H9 (cell line): Measurements from ENCODE around the gene HOXB6. TPM values are rescaled to one million over a fixed set of nuclear protein-coding genes. Genes with fewer than 3 reads are reported as not detected.

ENCODE experiments used
- DNase-seq: peaks from one replicate; pipeline ENCODE4 v3.0.0-alpha.2; 2017
- H2AFZ ChIP-seq: one replicate; pipeline ENCODE4 v1.6.1; 2013; ENCODE audit warnings: mild to moderate bottlenecking, low read length, control low read depth, moderate library complexity
- H2AK5ac ChIP-seq: 2 replicates; pipeline ENCODE4 v1.6.1; 2013; ENCODE audit warnings: low read length, control low read depth, mixed read lengths; ENCODE audit not compliant: insufficient read length
- H2BK120ac ChIP-seq: one replicate; pipeline ENCODE4 v1.6.1; 2013; ENCODE audit warnings: low read depth, mild to moderate bottlenecking, low read length, control low read depth, inconsistent platforms; ENCODE audit not compliant: poor library complexity, severe bottlenecking
- H2BK12ac ChIP-seq: 2 replicates; pipeline ENCODE4 v1.6.1; 2013; ENCODE audit warnings: low read length, control low read depth, mixed read lengths, low read depth; ENCODE audit not compliant: insufficient read length
- H2BK15ac ChIP-seq: 2 replicates; pipeline ENCODE4 v1.6.1; 2013; ENCODE audit warnings: low read depth, low read length, control low read depth
- H2BK20ac ChIP-seq: one replicate; pipeline ENCODE4 v1.6.1; 2013; ENCODE audit warnings: low read depth, mild to moderate bottlenecking, low read length, control low read depth, inconsistent platforms; ENCODE audit not compliant: poor library complexity, severe bottlenecking
- H2BK5ac ChIP-seq: 2 replicates; pipeline ENCODE4 v1.6.1; 2013; ENCODE audit warnings: low read length, control low read depth, mixed read lengths; ENCODE audit not compliant: insufficient read length
- H3K14ac ChIP-seq: 2 replicates; pipeline ENCODE4 v1.6.1; 2013; ENCODE audit warnings: low read length, control low read depth; ENCODE audit not compliant: insufficient read depth
- H3K18ac ChIP-seq: 2 replicates; pipeline ENCODE4 v1.6.1; 2013; ENCODE audit warnings: low read depth, mild to moderate bottlenecking, mixed read lengths, low read length, control low read depth; ENCODE audit not compliant: insufficient read length
- H3K23ac ChIP-seq: 2 replicates; pipeline ENCODE4 v1.6.1; 2013; ENCODE audit warnings: low read length, control low read depth, mixed read lengths, low read depth; ENCODE audit not compliant: insufficient read length
- H3K23me2 ChIP-seq: 2 replicates; pipeline ENCODE4 v1.6.1; 2013; ENCODE audit warnings: low read depth, mild to moderate bottlenecking, mixed read lengths, low read length, control low read depth; ENCODE audit not compliant: insufficient read length, poor library complexity, severe bottlenecking
- H3K27ac ChIP-seq: 2 replicates; pipeline ENCODE4 v1.5.1; 2013; ENCODE audit warnings: low read length, control low read depth, mixed read lengths, low read depth; ENCODE audit not compliant: insufficient read length
- H3K27me3 ChIP-seq: 2 replicates; pipeline ENCODE4 v1.6.1; 2013; ENCODE audit warnings: low read length, control low read depth, inconsistent platforms; ENCODE audit not compliant: insufficient read depth
- H3K4ac ChIP-seq: 2 replicates; pipeline ENCODE4 v1.6.1; 2013; ENCODE audit warnings: low read depth, mild to moderate bottlenecking, control low read depth, inconsistent platforms, low read length, moderate library complexity
- H3K4me1 ChIP-seq: 2 replicates; pipeline ENCODE4 v1.6.1; 2013; ENCODE audit warnings: low read length, control low read depth, inconsistent platforms; ENCODE audit not compliant: insufficient read depth
- H3K4me2 ChIP-seq: 2 replicates; pipeline ENCODE4 v1.6.1; 2013; ENCODE audit warnings: low read length, control low read depth, mixed read lengths; ENCODE audit not compliant: insufficient read length, insufficient read depth
- H3K56ac ChIP-seq: 2 replicates; pipeline ENCODE4 v1.6.1; 2013; ENCODE audit warnings: low read depth, mild to moderate bottlenecking, mixed read lengths, low read length, control low read depth; ENCODE audit not compliant: insufficient read length
- H3K79me1 ChIP-seq: 2 replicates; pipeline ENCODE4 v1.6.1; 2013; ENCODE audit warnings: low read depth, mild to moderate bottlenecking, moderate library complexity, low read length, control low read depth, inconsistent platforms; ENCODE audit not compliant: insufficient read depth, poor library complexity, severe bottlenecking
- H3K79me2 ChIP-seq: 2 replicates; pipeline ENCODE4 v1.6.1; 2013; ENCODE audit warnings: low read length, control low read depth, inconsistent platforms; ENCODE audit not compliant: insufficient read depth
- H3K9ac ChIP-seq: 2 replicates; pipeline ENCODE4 v1.6.1; 2013; ENCODE audit warnings: low read length, control low read depth, mixed read lengths; ENCODE audit not compliant: insufficient read length; ENCODE audit errors: extremely low read depth
- H3K9me3 ChIP-seq: one replicate; pipeline ENCODE4 v1.6.1; 2013; ENCODE audit warnings: low read depth, low read length, inconsistent platforms; ENCODE audit not compliant: control insufficient read depth
- H3T11ph ChIP-seq: one replicate; pipeline ENCODE4 v1.6.1; 2013; ENCODE audit warnings: mild to moderate bottlenecking, low read length, control low read depth, inconsistent platforms
- H4K20me1 ChIP-seq: one replicate; pipeline ENCODE4 v1.6.1; 2013; ENCODE audit not compliant: control insufficient read depth, insufficient read length, insufficient read depth
- H4K5ac ChIP-seq: 2 replicates; pipeline ENCODE4 v1.6.1; 2013; ENCODE audit warnings: low read depth, mild to moderate bottlenecking, mixed read lengths, low read length, control low read depth; ENCODE audit not compliant: insufficient read length
- H4K8ac ChIP-seq: replicated peaks from 2 replicates; pipeline ENCODE4 v1.6.1; 2013; ENCODE audit warnings: low read length, control low read depth, mixed read lengths, low read depth; ENCODE audit not compliant: insufficient read length
- H4K91ac ChIP-seq: 2 replicates; pipeline ENCODE4 v1.6.1; 2013; ENCODE audit warnings: low read depth, mild to moderate bottlenecking, moderate library complexity, mixed read lengths, low read length, control low read depth; ENCODE audit not compliant: insufficient read length
- H3K27ac Mint-ChIP-seq, 3 experiments: 2 replicates in 2 of 3; 3 replicates in 1 of 3; pipeline ENCODE4 v1.8.0; 2020 to 2021; ENCODE audit warnings: mixed read lengths in 3 of 3, mild to moderate bottlenecking in 1 of 3, moderate library complexity in 1 of 3
- H3K27me3 Mint-ChIP-seq: 2 replicates; pipeline ENCODE4 v1.8.0; 2021; ENCODE audit warnings: low read depth, mild to moderate bottlenecking, moderate library complexity, mixed read lengths
- H3K36me3 Mint-ChIP-seq, 3 experiments: 2 replicates in 2 of 3; 3 replicates in 1 of 3; pipeline ENCODE4 v1.8.0; 2020 to 2021; ENCODE audit warnings: low read depth in 3 of 3, mixed read lengths in 3 of 3; ENCODE audit not compliant: insufficient read depth in 1 of 3
- H3K4me1 Mint-ChIP-seq, 2 experiments: 2 replicates each; pipeline ENCODE4 v1.8.0; 2020; ENCODE audit warnings: mixed read lengths in 2 of 2
- H3K4me3 Mint-ChIP-seq, 2 experiments: 2 replicates in 1 of 2; 3 replicates in 1 of 2; pipeline ENCODE4 v1.8.0; 2020 to 2021; ENCODE audit warnings: mild to moderate bottlenecking in 2 of 2, mixed read lengths in 2 of 2, moderate library complexity in 1 of 2
- H3K9me3 Mint-ChIP-seq, 2 experiments: 2 replicates in 1 of 2; 3 replicates in 1 of 2; pipeline ENCODE4 v1.8.0; 2020; ENCODE audit warnings: mild to moderate bottlenecking in 2 of 2, mixed read lengths in 2 of 2, moderate library complexity in 1 of 2
- CTCF ChIP-seq: fragments of 200-600 bp; sonication (generic); conservative IDR thresholded peaks from 3 replicates; pipeline ENCODE4 v1.8.0; 2021; ENCODE audit warnings: antibody characterized with exemption, mild to moderate bottlenecking
- WGBS: extraction: QIAGEN DNeasy Blood & Tissue Kit; methylation state at CpG from one replicate; pipeline ENCODE4 v1.1.7; 2013; ENCODE audit warnings: missing lambda C conversion rate, low lambda C conversion rate, mixed read lengths; ENCODE audit not compliant: insufficient read length; ENCODE audit errors: extremely low coverage; 5-methylcytosine and 5-hydroxymethylcytosine counted together
- total RNA-seq: library from RNA; stranded (reverse); gene quantifications from 2 replicates; pipeline ENCODE4 v1.2.1, GENCODE V29; 2021

HOXB6 gene
- total RNA-seq, 1 experiment from 2014 or later = not detected

- Histone ChIP-seq H3K79me1 (no peaks in the 10 kb centered on the region), H2BK15ac (no peak overlapping the region), H3K56ac (no peak overlapping the region), H2BK120ac (no peak overlapping the region), H4K91ac (no peak overlapping the region), H2AK5ac (no peak overlapping the region), H3T11ph (no peak overlapping the region), H3K4me1 (no peaks in the 10 kb centered on the region), H3K9me3 (no peaks in the 10 kb centered on the region), H3K4ac (no peak overlapping the region), H2BK20ac (no peak overlapping the region), H3K4me2 (no peak overlapping the region), H2AFZ (no peak overlapping the region), H2BK5ac (no peak overlapping the region), H3K18ac (no peak overlapping the region), H3K9ac (no peak overlapping the region), H3K14ac (no peak overlapping the region), H3K27me3 (peaks cover 96% of the 10 kb centered on the region), H4K20me1 (peaks cover 2% of the 10 kb centered on the region), H3K79me2 (no peaks in the 10 kb centered on the region), H4K8ac (no peak overlapping the region), H2BK12ac (no peak overlapping the region), H3K23ac (no peak overlapping the region), H3K23me2 (no peaks in the 10 kb centered on the region), H3K27ac (no peak overlapping the region), H4K5ac (no peak overlapping the region)
- Mint-ChIP-seq H3K27me3 (peaks cover 17% of the 10 kb centered on the region), H3K4me3 (no peak overlapping the region), H3K4me1 (peaks cover 5 to 35% of the 10 kb centered on the region in 2 experiments), H3K27ac (no peak overlapping the region), H3K9me3 (peaks cover 7 to 10% of the 10 kb centered on the region in 2 experiments; a peak in 4 of 5 replicates), H3K36me3 (no peaks in the 10 kb centered on the region; a peak in 2 of 7 replicates)
- WGBS = no CpG with 5 or more reads among the region's 8 CpGs
- TF ChIP-seq CTCF = no peak
- no peak for DNase-seq
These were observed 30.2 kb downstream of the HOXB6 start for GRCh38 chr17:48574505-48575065.
